GM19372 (cell line): ENCODE data around the gene MLXIP.
"Not testable (repeated sequence)": the region's sequence is repeated elsewhere in the genome, so short reads cannot be mapped to it uniquely, and the experiment has no call there.

Experiments
- ATAC-seq: cut with Tn5 transposase; IDR thresholded peaks from one replicate; pipeline ENCODE4 v1.9.1; 2021; ENCODE audit warnings: mild to moderate bottlenecking, low read depth, moderate library complexity; ENCODE audit not compliant: unreplicated experiment

Gene MLXIP

DNA sequence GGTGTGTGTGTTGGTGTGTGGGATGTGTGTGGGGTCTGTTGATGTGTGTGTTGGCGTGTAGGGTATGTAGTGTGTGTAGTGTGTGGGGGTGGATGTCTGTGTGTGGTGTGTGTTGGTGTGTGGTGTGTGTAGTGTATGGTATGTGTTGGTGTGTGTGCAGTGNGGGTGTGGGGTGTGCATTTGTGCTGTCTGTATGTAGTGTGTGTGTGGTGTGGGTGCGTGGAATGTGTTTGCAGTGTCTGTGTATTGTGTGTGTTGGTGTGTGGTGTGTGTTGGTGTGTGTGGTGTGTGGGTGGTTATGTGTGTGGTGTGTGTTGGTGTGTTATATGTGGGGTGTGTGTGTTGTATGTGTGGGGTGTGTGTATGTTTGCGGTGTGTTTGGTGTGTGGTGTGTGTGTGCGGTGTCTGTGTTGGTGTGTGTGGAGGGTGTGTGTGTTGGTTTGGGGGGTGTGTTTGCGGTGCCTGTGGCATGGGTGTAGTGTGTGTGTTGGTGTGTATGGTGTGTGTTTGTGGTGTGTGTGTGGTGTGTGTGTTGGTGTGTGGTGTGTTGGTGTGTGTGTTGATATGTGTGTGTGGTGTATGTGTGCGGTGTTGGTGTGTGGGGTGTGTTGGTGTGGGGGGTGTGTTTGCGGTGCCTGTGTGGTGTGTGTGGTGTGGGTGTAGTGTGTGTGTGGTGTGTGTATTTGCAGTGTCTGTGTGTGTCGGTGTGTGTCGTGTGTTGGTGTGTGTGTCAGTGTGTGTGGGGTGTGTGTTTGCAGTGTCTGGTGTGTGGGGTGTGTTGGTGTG lies 14.7 kb downstream of the MLXIP start:
- no peak for ATAC-seq

DNA sequence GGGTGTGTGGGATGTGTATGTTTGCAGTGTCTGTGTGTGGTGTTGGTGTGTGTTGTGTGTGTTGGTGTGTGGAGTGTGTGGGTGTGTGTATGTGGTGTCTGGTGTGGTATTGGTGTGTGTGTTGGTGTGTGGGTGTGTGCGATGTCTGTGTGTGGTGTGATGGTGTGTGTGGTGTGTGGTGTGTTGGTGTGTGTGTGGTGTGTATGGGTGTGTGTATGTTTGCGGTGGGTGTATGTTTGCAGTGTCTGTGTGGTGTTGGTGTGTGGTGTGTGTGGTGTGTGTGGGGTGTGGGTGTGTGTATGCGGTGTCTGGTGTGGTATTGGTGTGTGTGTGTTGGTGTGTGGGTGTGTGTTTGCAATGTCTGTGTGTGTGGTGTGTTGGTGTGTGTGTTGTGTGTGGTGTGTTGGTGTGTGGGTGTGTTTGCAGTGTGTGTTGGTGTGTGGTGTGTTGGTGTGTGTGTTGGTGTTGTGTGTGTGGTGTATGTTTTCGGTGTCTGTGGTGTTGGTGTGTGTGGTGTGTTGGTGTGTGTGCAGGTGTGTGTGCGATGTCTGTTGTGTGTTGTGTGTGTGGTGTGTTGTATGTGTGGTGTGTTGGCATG lies 15.7 kb downstream of the MLXIP start:
- ATAC-seq = no peak

DNA sequence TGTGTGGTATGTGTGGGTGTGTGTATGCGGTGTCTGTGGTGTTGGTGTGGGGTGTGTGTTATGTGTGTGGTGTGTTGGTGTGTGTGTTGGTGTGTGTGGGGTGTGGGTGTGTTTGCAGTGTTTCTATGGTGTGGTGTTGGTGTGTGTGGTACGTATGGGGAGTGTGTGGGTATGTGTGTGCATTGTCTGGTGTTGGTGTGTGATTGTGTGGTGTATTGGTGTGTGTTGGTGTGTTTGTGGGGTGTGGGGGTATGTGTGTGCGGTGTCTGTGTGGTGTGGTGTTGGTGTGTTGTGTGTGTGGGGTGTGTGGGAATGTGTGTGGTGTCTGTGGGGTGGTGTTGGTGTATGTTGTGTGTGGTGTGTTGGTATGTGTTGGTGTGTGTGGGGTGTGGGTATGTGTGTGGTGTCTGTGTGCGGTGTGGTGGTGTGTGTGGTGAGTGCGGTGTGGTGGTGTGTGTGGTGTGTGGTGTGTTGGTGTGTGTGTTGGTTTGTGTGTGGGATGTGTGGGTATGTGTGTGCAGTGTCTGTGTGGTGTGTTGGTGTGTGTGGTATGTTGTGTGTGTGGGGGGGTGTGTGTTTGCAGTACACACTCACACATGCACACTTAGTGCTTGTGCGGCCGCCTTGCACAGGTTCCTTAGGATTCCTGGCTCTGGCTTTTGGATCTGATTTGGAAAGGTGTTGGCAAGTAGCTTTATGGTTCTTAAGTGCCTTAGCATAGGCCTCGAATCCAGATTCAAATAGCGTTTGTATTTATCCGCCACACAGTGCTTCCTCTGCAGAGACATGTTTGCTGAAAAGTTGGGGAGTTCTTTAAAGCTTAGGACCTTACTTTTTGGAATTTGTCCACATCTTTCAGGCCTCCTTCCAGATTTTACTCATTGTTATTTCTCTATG lies 16.4 kb downstream of the MLXIP start:
- ATAC-seq = no peak

DNA sequence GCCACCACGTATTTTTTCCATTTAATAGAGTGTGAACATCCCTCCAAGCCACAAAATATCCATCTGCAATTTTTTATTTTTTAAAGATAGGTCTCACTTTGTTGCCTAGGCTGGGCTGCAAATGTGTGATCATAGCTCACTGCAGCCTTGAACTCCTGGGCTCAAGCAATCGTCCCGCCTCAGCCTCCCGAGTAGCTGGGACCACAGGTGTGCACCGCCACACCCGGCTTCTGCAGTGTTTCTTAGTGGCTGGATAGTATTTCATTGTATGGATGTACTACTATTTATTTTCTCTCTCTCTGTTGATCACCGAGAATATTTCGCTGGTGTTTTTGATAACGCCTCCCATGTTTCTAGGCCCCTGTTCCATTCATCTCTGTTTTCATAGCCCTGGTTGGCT lies 17.5 kb downstream of the MLXIP start:
- ATAC-seq = no peak

DNA sequence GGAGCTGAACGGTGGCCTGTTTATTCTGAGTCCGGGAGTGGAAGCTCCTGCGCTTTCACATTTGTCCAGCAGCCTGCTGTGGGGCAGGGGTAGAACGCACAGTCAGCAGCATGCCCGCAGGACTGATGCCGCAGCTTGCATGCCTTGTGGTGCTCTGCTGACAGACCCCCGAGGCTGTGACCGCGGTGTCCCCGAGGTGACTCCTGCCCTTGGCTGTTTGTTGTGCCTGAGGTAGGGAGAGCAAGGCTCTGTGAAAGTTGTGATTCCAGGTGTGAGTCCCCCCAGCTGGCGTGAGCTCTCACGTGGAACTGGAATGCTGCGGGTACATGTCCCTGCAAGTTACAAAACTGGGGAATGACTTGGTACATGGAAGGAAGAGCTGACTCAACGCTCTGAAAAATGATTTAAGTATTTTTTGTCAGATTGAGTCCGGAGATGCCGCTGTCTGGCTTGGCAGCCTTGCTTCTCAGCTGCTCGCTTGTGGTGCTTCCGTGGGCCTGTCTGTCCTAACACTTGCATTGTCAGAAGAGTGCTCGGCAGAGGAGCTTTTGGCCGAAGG lies 18.1 kb downstream of the MLXIP start:
- no peak for ATAC-seq

DNA sequence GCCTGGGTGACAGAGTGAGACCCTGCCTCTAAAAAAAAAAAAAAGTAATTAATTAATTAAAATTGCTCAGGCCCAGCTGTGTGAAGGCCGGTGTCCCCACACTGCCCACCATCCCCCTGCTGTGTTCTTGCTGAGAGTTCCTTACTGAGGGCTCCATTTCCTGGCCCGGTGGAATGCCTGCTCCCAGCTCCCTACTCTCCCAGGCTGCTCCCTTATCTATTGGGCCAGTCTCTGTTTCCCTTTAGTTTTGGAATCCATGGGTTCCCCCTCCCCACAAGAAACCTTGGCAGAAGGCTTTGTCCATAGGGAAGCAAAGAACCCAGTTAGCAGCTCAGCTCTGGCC lies 19.0 kb downstream of the MLXIP start:
- ATAC-seq = no peak

DNA sequence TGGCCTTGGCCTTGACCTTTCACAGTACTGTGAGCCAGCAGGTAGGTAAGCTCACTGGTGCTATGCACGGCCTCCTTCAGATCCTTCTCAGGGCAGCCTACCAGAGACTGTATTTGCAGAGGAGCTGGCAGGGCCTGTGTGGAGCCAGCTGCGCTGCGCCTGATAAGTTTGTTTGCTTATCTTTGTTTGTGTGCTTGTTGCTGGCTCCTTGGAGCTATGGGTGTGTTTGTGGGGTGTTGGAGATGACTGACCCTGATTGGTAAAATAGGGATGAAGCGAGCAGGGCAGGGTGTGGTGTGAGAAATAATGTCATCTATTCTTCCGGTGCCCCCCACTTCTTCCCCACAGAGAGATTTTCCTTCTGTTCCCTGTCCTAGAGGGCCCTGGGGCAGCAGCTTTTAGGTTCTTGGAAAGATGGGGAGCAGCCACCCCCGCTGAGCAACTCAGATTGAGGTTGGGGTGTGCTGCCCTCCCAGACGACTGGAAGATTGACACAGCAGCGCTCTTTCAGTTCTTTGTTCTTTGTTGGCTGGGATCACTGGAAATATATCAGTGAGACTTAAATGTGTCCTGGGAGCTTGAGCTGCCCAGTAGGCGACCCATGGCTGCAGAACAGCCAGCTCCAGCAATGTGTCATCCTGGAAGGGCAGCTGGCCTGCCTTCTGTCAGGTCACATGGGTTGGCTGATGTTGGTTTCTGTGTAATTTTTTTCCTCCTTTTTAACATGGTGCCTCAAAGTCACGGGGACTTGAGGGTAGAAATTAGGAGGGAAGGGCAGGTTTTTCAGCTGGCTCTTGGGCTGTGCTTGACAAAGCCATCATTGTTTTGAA lies 19.6 kb downstream of the MLXIP start:
- ATAC-seq = no peak

DNA sequence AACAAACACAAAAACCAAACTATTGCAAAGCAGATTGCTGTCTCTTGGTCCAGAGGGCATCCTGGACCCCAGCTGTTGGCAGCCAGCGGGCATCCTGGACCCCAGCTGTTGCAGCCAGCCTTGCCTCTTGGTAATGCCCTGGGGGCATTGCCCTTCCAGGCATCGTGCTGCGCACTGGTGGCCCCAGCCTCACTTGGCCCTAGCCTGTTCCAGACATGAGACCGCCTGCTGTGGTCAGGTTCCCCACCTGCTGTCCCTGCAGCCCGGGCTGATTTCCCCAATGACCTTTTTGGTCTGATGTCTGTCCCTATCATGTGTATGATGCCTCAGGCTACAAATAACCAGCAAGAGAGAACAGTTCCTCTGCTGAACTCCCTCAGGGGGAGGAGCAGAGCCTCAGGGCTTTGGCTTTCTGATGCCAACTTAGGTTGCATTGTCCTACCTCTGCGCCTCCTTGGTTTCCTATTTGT lies 20.8 kb downstream of the MLXIP start:
- no peak for ATAC-seq

DNA sequence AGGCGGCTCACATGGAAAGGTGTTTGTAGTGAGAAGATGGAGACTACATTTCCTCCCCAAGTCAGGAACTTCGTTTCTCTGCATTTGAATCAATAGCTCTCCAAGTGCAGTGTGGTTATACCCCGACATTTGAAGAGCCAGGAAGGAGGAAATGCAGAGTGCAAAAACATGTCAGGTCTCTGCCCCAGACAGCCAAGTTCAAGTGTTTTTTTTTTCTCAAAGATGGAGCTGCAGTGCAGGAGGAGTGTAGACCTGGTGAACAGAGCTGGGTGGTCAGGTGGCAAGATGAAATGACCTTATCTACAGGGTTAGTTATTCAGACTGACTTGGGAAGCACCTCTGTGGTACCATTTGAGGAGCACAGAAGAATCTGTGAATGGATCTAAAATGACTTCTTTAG lies 21.3 kb downstream of the MLXIP start:
- ATAC-seq = no peak

DNA sequence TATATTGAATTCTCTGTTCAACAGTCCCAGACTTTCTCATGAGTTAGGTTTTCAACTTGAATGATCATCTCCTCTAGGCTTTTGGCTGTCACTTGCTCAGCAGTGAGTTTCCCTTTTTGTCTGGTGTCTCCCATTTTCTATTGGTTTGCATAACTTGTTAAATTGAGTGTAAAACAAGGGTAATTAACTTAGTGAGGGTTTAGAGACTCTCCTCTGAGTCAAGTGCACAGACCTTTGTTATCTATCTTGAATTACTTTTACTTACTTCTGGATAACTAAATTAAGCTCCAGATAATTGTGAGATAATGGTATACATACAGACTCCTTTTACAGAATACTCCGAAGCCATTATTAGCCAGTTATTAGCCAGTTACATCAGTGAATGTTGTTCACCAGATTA lies 22.0 kb downstream of the MLXIP start:
- ATAC-seq = no peak

DNA sequence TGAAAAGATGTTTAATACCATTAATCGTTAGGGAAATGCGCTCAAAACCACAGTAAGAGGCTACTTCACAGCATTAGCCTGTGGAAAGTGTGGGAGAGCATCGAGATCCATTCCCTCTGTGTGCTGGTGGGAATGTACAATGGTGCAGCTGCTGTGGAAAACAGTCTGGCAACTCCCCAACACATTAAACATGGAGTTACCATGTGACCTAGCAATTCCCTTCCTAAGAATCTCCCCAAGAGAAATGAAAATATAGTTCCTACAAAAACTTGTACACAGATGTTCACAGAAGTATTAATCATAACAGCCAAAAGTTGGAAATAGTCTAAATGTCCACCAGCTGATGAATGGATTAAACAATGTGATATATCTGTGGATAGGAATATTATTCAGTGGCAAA lies 23.8 kb downstream of the MLXIP start:
- no peak for ATAC-seq

DNA sequence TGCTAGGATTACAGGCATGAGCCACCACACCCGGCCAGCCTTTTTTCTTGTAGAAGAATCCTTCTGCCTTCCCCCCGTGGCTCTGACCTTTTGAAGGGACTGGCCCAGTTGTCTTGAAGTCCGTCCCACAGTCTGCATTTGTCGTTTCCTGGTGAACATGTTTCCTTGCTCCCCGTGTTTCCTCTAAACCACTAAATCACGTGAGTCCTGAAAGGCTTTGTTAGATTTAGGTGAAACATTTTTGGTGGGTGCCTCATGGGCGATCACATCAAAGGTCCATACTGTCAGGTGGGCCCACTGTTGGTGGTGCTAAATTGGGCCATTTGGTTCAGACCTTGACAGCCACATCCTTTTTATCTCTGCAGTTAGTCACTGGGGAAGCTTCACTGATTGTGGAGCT lies 26.3 kb downstream of the MLXIP start:
- no peak for ATAC-seq

DNA sequence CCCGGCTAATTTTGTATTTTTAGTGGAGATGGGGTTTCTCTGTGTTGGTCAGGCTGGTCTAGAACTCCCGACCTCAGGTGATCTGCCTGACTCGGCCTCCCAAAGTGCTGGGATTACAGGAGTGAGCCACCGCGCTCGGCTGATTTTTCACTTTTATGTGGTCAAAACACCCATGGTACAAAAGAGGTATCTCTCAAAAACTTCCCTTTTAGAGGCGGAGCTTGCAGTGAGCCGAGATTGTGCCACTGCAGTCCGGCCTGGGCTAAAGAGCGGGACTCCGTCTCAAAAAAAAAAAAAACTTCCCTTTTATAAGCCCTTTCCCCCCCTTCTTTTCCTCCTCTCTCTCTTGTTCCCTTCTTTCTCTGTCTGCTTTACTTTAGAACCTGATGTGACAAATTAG lies 26.9 kb downstream of the MLXIP start:
- not testable (repeated sequence) for ATAC-seq

DNA sequence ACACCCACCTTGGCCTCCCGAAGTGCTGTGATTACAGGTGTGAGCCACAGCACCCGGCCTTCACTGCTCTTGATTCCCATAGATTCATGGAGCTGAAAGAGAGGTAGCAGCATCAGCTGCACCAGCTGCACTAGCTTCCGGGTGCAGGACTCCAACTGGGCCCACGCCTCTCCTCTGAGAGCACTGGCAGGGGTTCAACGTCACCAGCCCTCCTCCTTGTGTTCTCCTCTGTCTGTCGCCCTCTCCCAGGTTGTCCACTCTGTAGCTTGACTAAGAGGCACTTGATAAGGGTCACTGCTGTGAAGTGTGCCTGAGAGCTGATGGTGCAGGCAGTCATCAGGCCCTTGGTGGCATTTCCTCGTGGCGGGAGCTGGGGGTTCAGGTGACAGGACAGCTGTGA lies 28.3 kb downstream of the MLXIP start:
- ATAC-seq = no peak

DNA sequence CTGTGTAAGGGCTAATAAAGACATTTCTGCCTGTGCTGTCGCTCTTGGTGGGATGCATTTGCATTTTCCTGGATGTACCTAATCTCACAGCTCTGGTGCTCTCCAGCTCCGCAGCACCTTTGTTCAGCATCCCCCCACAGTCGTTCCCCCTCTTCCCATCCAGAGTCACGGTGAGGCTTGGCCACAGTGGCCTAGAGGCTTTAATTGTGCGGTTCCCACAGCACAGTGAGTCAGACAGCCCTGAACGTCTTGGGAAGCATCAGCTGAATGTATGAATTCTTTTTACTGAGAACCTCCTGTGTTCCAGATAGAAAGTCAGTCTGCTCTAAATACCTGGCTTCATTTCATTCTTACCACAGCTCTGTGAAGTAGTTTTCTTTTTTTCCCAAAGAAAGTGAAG lies 28.7 kb downstream of the MLXIP start:
- no peak for ATAC-seq

DNA sequence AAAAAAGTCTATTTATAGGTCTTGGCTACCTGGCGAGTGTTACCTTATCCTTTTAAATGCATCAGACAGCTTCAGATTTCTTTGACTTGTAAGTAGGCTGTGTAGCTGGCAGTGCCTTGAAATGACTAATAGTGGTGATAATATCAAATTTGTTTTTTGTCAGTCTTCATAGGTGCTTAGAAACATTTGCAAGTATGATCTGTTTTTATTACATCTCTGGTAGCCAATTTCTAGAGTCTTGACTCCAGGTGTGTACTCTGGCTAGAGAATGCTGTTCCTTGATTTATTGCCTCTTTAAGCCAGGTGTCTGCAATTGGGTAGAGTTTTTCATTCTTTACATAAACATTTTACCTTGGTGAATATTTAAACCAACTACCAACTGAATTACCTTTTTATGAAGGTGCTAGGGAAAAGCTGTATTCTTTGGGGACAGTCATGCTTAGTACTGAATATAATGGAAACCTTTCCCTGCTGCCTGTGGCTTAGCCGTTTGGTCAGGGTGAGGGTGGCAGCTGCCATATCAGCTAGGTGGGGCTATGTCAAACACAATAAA lies 32.6 kb downstream of the MLXIP start:
- ATAC-seq = no peak

DNA sequence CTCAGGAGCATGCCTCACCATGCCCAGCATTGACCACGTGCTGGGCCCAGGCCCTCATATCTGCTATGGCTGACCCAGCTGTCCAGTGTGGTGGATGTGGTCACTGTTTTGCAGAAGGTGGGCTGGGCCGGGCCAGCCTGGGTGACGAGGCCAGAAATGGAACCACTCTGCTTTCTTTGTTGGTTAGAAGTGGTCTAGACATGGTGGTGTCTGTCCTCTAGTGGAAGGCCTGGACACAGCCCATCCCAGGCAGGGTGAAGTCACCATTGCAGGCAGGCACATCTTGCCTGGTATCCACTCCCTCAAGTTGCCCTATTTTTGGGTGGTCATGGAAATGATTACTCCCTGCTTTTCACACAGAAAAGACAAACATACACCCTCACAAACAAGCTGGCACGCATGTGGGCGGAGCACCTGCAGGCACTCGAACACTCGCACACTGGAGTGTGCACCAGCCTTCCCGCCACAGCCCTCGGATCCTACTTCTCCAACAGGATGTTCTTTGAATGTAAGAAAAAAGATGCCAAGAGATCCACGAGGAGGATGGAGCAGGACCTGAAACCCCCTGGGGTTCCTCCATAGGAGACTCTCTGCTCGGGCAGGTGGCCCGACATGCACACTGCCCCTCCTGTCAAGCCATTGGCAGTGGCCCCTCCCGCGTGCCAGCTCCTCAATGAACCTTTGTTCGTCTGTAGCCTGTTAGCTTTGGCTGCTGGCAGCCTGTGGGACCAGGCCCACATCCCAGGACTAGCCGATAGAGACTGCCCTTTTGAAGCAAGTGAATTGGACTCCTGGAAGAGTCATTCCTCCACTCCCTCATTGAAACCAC lies 38.4 kb downstream of the MLXIP start:
- no peak for ATAC-seq

DNA sequence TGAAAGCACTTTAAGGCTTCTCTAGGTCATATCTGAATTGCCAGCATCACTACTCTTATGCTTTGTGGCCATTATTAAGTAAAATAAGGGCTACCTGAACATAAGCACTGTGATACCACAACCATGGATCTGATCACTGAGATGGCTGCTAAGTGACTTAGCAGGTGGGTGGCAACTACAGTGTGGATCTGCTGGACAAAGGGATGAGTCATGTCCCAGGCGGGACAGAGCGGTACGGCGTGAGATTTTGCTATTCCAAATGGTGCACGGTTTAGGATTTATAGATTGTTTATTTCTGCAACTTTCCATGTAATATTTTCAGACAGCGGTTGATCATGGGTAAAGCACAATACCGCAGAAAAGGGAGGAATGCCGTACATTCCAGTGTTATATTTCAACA lies 39.4 kb downstream of the MLXIP start:
- no peak for ATAC-seq

DNA sequence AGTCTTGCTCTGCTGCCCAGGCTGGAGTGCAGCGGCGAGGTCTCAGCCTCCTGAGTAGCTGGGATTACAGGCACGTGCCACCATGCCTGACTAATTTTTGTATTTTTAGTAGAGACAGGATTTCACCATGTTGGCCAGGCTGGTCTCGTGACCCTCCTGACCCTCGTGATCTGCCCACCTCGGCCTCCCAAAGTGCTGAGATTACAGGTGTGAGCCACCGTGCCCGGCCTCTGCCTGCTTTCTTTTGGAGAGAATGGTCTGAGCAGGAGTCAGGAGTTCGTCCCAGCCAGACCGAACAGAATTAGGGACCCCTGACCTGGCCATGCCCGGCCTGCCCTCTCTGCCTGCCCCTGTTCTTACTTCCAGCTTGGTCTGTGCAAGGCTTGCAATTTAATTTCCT lies 42.8 kb downstream of the MLXIP start:
- ATAC-seq = not testable (repeated sequence)
